HS-5 (cell line): ENCODE measurements around the gene FGF12.
A peak's percentile ranks its signal among the peaks of the same experiment; 100 is the strongest.

ENCODE experiments used
- DNase-seq: peaks from one replicate; pipeline ENCODE4 v3.0.0-alpha.2; 2012; ENCODE audit warnings: low read depth

Gene FGF12

DNA sequence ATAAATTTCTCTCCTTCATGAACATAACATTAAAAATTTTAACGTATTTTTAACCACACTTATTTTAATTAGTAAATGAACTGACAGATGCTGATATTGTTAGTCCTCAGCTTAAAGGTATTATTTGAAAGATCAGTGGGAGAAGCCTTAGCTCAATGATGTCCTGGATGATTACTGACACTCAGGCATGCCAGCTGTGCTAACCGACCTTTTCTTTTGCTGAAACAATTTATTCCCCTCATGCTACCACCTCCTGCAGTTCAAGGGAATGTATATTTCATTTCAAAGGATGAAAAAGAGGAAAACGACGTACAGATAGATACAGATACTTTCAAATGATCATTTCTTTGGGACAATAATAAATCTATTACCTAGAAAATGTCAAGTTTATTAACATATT is 620.8 kb downstream of the FGF12 start:
- no peak for DNase-seq

DNA sequence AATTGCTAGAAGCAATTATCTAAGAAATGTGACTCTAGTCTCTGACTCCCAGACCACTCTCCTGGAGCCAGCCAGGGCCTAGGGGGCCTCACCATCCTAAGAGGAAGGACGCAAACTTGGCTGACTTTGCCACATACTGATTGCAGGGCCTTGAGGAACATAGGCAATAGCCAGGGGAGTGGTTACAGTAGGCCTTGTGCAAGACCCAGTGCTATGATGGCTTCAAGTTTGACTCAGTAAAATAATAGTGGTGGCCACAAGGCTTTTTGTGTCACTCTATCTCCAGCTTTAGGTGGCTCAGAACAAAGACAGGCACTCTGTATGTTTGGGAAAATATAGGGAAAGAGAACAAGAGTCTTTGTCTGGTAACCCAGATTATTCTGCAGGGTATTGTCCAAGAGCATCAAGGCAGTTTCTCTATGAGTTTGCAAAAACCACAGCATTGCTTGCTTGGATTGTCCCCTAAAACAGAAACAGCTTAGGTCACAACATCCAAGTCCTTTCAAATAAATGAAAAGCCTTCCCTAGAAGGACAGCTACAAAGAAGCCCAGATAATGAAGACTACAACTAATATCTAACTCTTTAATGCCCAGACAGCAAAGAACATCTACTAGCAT is 634.8 kb downstream of the FGF12 start:
- no peak for DNase-seq

DNA sequence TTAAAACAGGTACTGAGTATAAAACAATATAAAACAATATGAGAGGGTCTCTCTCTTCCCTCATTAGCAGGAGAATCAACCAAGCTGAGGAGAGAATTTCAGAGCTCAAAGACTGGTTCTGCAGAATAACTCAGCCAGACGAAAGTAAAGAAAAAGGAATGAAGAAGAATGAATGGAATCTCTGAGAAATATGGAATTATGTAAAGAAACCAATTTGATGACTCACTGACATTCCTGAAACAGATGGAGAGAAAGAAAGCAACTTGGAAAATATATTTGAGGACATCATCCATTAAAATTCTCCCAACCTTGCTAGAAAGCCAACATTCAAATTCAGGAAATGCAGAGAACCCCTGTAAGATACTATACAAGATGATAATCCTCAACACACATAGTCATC is 635.5 kb downstream of the FGF12 start:
- DNase-seq: peak; percentile 75

DNA sequence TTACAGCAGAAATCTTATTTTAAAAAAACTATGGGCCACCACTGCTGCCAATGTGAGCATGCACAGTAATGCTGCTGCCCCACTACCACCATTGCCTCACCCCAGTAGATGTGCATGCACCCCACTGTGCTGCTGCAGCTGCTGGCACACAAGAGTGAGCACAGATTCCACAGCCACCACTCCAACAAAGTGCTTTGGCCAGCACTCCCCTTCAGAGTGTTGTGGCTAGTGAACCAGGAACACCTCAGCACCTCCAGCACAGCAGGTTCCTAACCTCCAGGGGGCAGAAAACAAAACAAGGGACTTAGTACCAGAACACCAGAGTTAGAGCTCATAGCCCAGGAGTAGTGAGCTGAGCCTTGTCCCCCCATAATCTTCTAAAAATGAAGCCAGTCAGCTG is 636.8 kb downstream of the FGF12 start:
- no peak for DNase-seq
